GM18868 (cell line): ENCODE results near the gene FRAS1.

ENCODE experiments used
- ATAC-seq: cut with Tn5 transposase; IDR thresholded peaks from one replicate; pipeline ENCODE4 v1.9.1; 2021; ENCODE audit warnings: mild to moderate bottlenecking, moderate library complexity; ENCODE audit not compliant: unreplicated experiment

FRAS1 gene

DNA sequence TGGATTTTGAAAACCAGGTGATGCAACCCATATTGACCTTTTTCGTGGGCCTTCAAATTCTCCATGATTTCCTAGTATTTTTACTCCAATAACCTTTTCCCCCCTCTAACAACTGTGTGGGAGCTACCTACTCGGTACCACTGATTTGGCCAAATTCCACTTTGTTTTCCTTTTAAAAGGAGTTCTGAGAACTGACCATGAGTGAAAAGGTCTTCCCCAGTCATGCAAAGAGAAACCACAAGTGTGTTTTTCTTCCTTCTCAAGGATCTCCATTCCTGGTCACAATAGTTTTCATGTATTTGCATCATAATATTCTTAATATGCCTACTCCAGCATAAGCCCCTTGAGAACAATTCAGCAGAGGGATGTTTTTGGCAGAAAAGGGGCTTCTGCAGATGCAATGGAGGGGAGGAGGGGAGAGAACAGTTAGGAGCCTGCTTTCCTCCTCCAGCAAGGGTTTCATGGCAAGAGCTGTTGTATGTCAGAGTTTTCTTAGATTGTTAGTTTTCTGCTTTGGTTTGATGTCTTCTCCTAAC is 299.2 kb downstream of the FRAS1 start:
- no peak for ATAC-seq

DNA sequence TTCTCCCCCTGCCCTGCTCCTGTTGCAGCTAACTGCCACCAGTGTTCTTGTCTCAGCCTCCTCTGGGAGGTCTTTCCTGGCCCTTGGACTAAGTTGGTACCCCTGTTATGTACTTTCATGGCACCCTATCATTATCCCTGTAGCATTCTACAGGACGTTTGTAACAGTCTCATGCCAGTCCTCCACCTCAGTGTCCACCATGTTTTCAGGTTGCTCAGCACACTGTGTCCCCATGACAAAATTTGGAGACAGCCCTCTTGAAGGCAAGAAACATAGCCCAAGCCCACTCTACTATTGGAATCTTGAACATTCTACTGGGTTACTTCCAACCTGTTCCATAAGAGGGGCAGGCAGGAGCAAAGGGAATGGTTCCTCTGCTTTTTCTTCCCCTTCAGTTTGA is 300.0 kb downstream of the FRAS1 start:
- no peak for ATAC-seq

DNA sequence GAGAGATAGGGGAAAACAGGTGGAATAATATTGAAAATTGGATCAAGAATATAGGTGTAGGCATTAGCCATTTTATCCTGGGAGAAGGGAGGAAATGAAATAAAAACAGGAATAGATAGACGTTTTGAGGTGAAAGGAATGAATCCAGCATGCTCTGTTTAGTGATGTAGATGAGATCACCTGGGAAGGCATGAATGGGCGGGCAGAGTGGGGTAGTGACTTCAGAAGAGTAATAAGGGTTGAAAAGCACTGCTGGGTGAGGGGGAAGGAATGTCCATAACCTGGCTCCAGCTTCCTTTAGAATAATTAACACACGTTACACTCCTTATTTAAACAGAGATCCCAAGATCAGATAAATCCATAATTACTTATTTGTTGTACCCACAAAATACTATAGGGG is 303.3 kb downstream of the FRAS1 start:
- no peak for ATAC-seq

DNA sequence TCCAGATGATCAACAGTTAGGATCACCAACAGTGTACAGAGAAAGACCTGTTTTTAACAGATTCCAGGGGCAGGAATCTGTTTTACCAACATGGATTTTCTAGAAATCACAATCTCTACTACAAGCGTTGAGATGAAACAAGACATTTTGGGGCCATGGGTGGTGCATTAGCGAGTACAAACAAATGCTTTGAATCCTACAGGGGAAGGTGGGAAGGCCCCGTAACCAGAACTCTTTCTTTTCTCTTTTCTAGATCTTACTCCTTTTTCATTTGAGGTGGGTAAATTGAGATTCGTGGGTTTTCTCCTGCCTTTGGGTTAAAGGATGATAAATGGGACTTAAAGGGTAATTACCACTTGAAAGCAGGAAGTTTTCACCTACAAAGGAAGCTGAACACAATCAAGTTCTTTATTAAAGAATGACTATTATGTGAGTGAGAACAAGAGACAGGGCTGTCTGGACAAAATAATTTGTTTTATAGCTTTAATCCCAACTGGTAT is 304.5 kb downstream of the FRAS1 start:
- no peak for ATAC-seq

DNA sequence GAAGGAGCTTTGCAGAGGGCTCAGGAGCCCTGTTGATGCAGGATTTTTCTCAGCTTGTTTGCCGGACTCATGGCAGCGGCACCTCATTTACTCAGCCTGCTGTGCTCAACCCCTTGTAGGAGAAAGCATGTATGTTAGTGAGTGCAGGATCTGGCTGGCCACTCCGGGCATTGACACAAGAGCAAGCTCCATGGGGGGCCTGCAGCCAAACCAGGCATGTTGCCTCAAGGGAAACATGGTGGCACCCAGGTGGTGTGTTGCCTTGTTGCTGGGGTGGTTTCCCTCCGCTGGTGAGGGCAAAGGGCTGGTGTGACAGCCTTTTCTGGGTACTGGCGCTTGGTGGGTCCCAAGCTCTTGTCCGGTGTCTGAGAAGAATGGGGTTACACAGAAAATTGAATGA is 305.2 kb downstream of the FRAS1 start:
- no peak for ATAC-seq

DNA sequence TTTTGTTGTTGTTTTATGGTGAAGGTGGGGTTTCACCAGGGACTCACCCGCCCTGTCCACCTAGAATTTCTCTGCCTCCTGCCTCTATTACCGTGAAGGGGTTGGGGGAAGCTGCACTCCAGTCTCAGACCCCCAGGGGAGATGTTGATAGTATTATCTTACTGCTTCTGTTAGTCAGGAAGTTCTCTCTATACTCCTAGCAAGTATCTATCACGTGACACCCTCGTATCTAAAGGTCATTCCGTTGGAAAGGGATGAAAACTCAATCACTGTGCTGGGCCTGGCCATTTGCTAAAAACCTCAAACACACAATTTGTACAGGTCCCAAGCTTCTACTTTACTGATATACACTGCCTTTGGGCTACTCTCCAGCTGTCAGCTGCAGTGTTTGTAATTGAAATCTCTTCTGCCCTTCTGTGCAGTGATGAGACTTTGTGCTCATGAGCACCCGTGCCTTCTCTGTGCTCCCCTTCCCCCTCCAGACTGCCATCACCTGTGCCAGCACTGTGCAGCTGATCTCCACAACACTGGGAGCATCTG is 306.0 kb downstream of the FRAS1 start:
- no peak for ATAC-seq

DNA sequence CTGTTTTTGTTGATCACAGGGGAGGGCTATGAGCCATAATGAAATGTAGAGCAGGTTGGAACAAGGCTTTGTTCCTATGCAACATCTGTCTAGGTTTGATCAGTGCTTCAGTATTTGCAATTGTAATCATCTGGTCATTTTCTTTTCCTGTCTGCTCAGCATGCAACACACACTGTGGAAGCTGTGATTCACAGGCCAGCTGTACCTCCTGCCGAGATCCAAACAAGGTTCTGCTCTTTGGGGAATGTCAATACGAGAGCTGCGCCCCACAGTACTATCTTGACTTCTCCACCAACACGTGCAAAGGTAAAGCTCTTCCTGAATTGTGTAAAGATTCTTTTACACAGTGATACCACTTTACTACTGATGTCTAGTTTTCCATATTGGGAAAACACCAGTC is 312.6 kb downstream of the FRAS1 start:
- ATAC-seq = no peak

DNA sequence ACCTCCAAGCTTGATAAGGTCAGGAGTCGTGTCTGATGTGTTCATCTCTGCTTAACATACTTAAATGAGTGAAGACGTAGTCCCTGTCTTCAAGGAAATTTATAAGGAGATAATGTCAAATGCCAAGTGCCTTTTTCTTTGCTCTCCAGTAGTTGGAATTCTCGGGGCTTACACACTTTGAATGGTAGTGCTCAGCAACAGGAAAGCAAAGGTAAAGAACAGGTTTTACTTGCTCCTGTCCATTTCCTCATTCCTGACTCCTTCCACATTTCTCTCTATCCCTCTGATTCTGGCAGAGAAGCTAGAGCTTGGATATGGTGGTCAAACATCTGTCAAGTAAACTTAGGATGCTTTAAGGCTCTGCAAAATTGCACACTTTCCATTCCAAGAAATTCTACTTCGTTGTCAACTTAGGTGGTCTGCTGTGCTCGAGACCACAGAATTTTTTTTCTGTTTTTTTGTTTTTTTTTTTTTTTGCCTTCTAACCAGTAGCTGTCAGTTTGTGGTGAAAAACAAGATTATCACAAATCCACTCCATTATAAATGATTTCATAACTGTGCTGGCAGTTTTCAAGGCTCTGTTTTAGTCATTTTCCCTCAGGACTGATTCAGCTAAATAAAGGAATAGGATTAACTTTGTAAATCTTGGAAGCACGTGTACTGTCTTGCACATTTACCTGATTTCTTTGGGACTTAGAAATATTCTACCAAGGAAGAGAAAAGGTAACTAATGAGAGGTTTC is 313.7 kb downstream of the FRAS1 start:
- no peak for ATAC-seq

DNA sequence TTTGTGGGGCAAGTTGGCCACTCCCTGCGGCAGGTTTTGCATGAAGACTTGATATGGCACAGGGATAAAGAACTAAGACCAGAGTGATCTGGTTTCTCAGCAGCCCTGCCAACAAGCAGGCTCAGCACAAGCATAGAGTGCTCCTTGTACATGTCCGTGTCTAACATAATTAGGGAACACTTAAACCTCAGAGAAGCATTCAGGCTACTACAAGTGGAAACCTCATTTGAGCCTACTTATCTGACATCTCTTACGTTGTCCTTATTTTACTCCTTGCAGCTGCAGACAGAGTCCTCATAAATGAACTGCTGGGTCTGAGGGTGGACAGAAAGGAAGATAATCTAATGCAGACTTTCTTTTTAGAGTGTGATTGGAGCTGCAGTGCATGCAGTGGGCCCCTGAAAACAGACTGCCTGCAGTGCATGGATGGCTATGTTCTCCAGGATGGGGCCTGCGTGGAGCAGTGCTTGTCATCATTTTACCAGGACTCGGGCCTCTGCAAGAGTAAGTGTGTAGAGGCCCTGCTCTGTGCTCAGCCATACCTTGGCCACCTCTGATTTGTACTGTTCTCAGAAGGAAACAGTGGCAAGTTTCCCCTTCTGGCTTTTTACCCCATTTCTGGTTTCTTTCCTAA is 315.3 kb downstream of the FRAS1 start:
- no peak for ATAC-seq

DNA sequence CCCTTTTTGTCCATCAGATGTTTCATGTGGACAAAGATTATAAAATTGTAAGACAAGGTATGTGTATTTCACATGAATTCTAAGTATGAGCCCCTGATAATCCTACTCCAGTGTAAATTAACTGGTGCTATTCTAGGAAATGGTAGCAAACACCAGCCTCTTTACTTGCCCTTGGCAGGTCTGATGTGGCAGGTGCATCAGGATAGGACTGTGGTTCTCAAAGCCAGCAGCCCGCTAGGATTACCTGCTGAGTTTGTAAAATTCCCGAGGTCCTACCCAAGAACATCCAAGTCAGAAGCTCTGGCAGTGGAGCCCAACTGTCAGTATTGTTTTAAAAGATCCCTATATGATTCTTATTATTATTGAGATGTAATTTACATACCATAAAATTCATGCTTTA is 320.4 kb downstream of the FRAS1 start:
- no peak for ATAC-seq

DNA sequence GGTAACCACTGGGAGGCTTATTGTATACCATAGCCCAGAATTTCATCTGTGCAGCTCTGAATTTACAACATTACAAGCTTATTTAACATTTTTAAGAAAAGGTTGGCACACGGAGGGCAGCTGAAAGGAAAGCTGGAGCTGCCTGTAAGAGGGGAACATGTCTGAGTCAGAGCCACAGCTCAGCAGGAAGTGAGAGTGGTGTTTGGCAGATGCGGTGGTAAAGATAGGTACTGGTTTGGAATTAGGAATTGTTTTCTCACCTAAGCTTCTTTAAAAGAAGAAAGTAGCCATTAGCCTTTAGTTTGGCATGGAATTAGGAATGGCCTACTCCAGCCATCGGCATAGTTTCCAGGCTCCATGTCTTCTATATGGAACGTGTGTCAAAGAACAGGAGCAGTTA is 321.9 kb downstream of the FRAS1 start:
- ATAC-seq = no peak

DNA sequence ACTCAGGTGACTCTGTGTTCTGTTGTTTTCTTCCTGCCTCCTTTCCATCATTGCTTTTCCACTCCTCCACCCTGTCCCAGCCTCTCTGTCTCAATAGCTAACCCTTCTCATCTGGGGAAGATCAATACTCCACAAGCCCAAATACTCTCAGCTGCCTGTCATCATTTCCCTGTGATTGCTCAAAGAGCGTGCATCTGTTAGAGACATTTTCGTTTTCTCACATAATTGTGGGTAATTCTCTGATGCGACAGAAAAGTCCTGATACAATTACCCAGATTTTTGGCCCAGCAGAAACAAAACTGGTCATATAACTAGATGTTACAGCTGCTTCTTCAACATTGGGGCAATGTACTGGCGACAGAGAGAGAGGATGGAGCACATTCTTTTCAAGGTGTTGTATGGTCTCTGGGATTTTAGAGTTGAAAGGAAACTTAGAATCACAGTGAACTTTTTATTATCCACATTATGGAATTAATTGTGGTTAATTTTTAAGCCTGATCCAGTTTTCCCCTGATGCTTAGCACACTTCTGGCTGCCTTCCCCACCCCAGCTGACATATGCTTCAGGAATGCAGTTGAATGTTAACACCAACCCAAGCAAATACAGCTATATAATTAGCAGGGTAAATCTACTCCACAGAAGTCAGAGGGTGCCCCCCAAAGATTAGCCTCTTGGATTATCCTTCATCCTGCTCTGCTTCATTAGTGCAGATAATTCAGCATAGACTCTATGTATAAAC is 323.0 kb downstream of the FRAS1 start:
- no peak for ATAC-seq

DNA sequence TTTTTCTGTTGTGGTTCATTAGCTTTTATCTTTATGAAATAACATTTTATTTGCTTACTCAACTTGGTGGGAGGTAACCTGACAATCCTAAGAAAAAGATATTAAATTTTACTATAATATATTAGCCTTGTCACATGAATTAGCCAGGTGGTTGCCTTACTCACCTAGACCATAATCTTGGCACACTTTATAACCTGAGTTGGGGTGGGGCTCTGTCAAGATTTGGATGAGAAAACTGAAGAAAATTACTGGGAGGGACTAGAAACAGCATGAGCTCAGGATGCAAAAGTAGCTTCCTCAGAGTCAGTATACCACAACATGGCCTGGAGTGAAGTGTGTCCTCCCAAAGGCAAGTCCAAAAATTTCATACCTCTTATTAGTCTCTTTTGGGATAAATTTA is 329.6 kb downstream of the FRAS1 start:
- no peak for ATAC-seq

DNA sequence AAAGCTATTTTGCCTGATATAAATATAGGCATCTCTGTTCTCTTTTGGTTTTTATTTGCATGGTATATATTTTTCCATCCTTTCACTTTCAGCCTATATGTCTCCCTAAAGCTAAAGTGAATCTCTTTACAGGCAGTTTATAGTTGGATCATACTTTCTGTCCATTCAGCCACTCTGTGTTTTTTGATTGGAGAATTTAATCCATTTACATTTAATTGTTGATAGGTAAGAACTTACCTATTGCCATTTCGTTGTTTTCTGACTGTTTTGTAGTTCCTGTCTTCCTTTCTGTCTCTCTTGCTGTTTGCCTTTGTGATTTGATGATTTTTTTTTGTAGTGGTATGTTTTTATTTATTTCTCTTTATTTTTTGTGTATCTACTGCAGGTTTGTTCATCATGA is 338.5 kb downstream of the FRAS1 start:
- no peak for ATAC-seq

DNA sequence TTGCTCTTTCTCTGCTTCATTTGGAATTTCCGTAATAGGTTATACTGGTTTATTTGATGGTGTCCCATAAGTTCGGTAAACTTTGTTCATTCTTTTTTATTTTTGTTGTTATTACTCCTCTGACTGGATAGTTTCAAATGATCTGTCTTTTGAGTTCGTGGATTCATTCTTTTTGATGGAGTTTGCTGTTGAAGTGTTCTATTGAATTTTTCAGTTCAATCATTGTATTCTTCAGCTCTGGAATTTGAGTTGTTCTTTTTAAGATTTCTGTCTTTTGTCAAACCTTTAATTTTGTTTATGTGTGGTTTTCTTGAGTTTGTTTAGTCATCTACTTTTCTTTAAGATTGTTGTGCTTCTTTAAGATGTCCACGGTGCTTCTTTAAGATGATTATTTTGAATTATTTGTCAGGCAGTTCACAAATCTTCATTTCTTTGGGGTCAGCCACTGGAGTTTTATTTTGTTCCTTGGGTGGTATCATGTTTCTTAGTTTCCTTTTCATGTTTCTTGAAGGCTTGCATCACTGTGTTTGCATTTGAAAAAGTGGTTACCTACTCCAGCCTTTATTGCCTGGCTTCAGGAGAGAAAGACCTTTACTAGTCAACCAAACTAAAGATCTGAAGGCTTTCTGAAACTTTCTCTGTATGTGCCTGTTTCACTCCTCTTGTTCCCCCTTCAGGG is 339.6 kb downstream of the FRAS1 start:
- ATAC-seq = no peak

DNA sequence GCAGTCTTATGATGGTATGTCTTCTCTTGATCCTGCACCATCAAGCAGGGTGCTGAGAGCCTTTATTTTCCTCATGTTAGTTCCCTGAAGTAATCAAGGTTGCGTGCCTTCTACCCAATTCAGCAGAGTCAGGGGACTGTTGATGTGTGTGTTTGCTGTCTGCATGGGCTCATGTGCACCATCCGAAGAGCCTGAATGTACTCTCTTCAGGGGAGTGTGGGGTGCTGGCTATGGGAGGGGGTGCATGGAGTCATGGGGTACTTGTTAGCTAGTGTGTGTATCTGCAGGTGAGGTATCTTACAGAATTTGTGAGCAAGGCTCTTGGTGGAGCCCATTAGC is 340.1 kb downstream of the FRAS1 start:
- no peak for ATAC-seq

DNA sequence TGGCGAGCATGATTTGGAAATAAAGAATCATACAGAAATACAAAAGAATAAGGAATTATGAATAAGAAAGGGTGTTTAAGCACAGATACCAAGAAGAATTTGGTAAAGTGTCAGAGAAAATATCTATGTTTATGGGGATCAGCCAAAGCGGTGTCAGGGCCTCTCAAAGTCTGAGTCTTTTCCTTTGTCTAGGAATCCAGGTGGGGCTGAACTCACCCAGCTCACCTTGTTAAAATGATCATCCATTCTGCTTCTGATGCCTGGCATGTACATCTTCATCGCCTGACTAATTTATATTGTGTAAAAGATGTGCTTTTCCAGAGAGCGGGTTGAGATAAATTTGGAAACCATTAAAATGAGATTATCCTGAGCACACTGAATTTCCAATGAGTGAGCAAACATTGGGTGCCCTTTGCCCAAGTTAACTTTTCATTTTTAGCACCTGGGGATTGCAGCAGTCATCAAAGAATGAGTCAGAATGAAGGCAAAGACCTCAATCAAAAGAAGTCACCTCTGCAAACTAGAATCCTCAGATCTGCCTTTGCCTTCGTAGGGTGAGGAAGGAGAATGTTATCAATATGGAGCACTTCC is 352.6 kb downstream of the FRAS1 start:
- ATAC-seq = no peak

DNA sequence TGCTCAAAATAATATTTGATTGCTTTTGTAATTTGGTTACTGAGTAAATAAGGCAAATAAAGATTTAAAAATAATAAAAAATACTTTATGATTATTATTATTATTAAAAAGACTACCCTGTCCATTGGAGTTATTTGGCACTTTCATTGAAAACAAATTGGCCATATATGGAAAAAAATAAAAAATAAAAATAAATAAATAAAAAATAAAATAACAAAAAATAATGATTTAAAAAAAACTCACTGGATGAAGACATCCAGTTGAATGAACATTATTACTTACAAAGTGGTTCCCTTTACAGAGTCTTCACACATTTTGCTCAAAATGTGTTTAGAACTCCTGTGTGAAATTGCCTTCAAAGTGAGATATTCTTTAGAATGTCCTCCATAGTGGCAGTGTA is 353.1 kb downstream of the FRAS1 start:
- no peak for ATAC-seq

DNA sequence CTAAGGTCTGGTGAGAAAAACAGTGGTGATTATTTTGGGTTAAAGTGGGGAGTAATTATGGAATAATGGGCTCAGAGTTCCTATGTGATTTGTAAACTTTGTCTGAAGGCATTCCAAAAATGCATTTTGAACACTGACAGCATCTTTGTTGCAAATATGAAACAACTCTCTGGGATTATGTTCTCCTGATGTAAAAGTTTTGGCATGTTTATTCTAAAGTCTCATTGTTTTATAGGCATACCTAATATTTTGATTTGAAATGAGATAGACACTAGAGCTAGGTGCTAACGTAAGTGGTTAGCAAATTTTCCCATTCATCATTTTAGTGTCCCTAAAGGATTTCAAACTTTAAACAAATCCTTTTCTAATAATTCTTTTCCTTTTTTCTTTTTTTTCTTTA is 353.6 kb downstream of the FRAS1 start:
- ATAC-seq = no peak

DNA sequence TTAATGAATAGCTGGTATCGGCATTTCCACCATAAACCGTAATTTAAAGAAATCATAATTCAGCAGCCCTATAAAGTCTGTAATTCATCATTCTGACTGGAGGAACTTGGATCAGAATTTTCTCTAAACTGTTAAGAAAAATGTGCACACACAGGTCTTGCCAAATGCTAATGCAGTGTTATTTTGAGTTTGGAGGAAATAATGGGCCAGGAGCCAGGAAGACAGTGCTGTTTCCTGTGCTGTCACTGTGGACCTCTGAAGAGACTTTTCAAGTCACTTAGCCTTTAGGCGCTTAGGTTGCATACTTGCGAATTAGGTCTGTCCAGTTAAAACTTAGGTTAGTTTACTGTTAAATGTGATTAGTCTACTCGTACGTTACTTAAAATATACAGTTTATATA is 357.0 kb downstream of the FRAS1 start:
- no peak for ATAC-seq

DNA sequence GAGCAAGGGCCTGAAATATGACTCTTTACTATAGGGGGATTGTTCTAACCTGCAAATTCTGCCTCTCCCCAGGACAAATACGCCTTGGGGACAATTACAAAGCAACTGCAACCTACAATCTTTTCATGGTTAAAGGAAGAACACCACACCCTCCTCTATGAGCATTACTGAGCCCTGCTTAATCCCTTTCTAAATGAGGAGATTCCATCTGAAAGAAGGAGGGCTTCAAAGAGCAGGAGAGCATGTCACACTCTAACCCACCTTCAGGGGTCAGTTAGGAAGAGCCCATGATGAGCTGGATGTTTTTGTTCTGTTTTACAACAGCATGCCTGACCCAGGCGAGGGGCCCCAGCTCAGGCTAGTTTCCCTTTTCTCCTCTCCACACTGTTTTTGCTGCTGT is 360.5 kb downstream of the FRAS1 start:
- ATAC-seq = no peak
